ENCODE data around the gene LYRM4. TPM values are rescaled to one million over a fixed set of nuclear protein-coding genes. Genes with fewer than 3 reads are reported as not detected.

LYRM4 gene
- total RNA-seq, 1 donor, result 16.6 TPM

GRCh38 chr6:5247201-5247600 is 13.5 kb downstream of the LYRM4 start:
- Histone ChIP-seq H4K20me1 (ENCODE audit: insufficient read depth, low read length) (peaks cover 4% of the 10 kb centered on the region), H3K9me3 (ENCODE audit: low read depth, low read length) (no peaks in the 10 kb centered on the region), H2AFZ (ENCODE audit: low read length) (no peak overlapping the region), H3K27ac (ENCODE audit: low read depth, low read length) (no peak overlapping the region), H3K4me1 (ENCODE audit: insufficient read depth, low read length) (no peaks in the 10 kb centered on the region), H3K4me2 (ENCODE audit: insufficient read depth, low read length) (no peak overlapping the region), H3K79me2 (ENCODE audit: insufficient read depth, low read length) (peaks cover 29% of the 10 kb centered on the region), H3K36me3 (ENCODE audit: insufficient read depth, low read length) (no peaks in the 10 kb centered on the region), H3K27me3 (ENCODE audit: insufficient read depth, low read length) (no peaks in the 10 kb centered on the region), H3K4me3 (ENCODE audit: insufficient read depth, low read length) (no peak overlapping the region)
- no peak for DNase-seq (ENCODE audit: insufficient read length, low spot score, missing footprints)
- no peak for TF ChIP-seq CTCF (IDR thresholded peaks at IDR 0.05; ENCODE audit: extremely low read depth, low read depth, low read length)

DNA sequence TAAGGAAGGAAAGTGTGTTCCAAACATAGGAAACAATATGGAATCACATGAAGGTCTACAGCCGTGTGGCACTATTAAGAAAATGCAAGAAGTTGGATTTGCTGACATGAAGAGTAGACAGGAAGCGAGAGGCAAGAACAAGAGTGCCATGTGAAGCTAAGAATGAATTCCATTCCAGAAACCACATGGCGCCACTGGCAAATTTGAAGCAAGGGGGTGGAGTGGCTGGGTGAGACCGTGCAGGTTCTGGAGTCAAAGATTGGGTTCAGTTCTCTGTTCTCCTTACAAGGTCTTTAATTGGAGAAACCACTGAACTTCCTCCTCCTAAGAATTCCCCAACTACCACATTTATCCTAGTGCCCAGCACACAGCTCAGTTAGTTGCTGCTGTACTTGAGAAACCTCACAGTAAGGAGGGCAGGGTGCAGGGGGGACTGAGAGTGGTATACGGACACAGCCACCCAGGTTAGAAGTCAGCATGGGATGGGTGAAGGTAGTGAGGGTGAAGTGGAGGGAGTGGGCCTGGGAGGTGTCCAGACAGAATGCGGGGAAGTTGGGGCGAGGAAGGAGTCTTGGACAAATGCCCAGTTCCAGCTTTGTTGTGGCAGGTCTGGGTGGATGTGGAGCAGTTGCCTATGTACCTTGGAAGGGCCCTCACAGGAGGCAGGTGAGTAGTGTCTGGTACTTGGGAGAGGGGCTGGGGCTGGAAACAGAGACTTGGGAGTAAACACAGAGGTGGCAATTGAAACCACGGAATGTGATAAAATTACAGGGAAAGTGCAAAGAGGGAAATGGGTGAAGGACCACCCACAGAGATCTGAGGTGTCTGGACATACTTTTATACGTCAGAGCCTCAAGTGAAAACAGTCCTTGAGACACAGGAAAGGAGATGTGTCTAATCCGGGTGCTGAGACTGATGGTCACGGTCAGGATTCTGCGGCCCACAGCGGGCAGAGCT is 14.3 kb downstream of the LYRM4 start:
- no peak overlapping the region for H3K4me3 ChIP-seq (ENCODE audit: insufficient read depth, low read length)
- H2AFZ ChIP-seq (ENCODE audit: low read length), result no peak overlapping the region
- no peak for DNase-seq (ENCODE audit: insufficient read length, low spot score, missing footprints)
- TF ChIP-seq CTCF (IDR thresholded peaks at IDR 0.05; ENCODE audit: extremely low read depth, low read depth, low read length), result no peak
- H3K36me3 ChIP-seq (ENCODE audit: insufficient read depth, low read length), result no peaks in the 10 kb centered on the region
- no peak overlapping the region for H3K4me2 ChIP-seq (ENCODE audit: insufficient read depth, low read length)
- peaks cover 25% of the 10 kb centered on the region for H3K79me2 ChIP-seq (ENCODE audit: insufficient read depth, low read length)
- no peaks in the 10 kb centered on the region for H3K9me3 ChIP-seq (ENCODE audit: low read depth, low read length)
- no peaks in the 10 kb centered on the region for H3K27me3 ChIP-seq (ENCODE audit: insufficient read depth, low read length)
- no peaks in the 10 kb centered on the region for H3K4me1 ChIP-seq (ENCODE audit: insufficient read depth, low read length)
- H4K20me1 ChIP-seq (ENCODE audit: insufficient read depth, low read length), result peaks cover 4% of the 10 kb centered on the region
- H3K27ac ChIP-seq (ENCODE audit: low read depth, low read length), result no peak overlapping the region

DNA sequence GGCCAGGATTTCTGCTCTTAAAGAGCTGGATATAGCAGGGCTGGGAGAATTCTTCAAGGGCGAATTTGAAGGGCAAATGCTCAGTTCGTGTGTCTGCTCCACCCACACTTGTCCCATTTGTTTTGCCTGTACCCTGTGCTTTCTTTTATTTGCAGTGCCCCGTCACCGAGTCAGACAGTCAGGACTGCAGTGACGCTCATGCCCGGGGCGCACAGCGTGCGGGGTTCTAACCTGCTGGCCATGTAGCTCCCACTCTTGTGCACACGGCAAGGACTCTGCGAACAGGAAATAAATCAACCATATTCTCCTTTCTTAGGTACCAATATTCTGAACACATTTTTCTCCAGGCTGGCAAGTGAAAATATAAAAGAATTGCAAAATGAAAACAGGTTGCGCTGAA is 17.7 kb downstream of the LYRM4 start:
- no peak for DNase-seq (ENCODE audit: insufficient read length, low spot score, missing footprints)

More for the DNA sequence above, 17.7 kb downstream of the LYRM4 start:
- Histone ChIP-seq H3K27me3 (ENCODE audit: insufficient read depth, low read length) (no peaks in the 10 kb centered on the region), H3K27ac (ENCODE audit: low read depth, low read length) (no peak overlapping the region), H3K9me3 (ENCODE audit: low read depth, low read length) (no peaks in the 10 kb centered on the region), H3K4me1 (ENCODE audit: insufficient read depth, low read length) (no peaks in the 10 kb centered on the region), H3K36me3 (ENCODE audit: insufficient read depth, low read length) (no peaks in the 10 kb centered on the region), H3K4me3 (ENCODE audit: insufficient read depth, low read length) (no peak overlapping the region), H3K79me2 (ENCODE audit: insufficient read depth, low read length) (peaks cover 18% of the 10 kb centered on the region), H4K20me1 (ENCODE audit: insufficient read depth, low read length) (peaks cover 5% of the 10 kb centered on the region), H3K4me2 (ENCODE audit: insufficient read depth, low read length) (no peak overlapping the region), H2AFZ (ENCODE audit: low read length) (no peak overlapping the region)
- TF ChIP-seq CTCF (IDR thresholded peaks at IDR 0.05; ENCODE audit: extremely low read depth, low read depth, low read length), result no peak
